ENCODE data around the gene PRDM16. TPM values are rescaled to one million over a fixed set of nuclear protein-coding genes. Genes with fewer than 3 reads are reported as not detected.
A peak's percentile ranks its signal among the peaks of the same experiment; 100 is the strongest.

PRDM16 gene
- total and polyA plus RNA-seq, 2 experiments from 2014 or later, result 41.8 to 55.8 TPM

- peaks cover 54% of the 10 kb centered on the region for H3K4me1 ChIP-seq (ENCODE audit: low read depth)
- DNase-seq (ENCODE audit: low read depth in 1 of 2, low spot score in 1 of 2), result no peak
- no peak overlapping the region for H3K27ac ChIP-seq
- no peaks in the 10 kb centered on the region for H3K27me3 ChIP-seq
- H3K9me3 ChIP-seq (ENCODE audit: low read depth), result no peaks in the 10 kb centered on the region
- TF ChIP-seq CTCF (IDR thresholded peaks at IDR 0.05; ENCODE audit: low read depth, low read length), result no peak
- H3K36me3 ChIP-seq, result no peaks in the 10 kb centered on the region
- no peak overlapping the region for H3K4me3 ChIP-seq
These were observed 218.7 kb downstream of the PRDM16 start for GRCh38 chr1:3287656-3288160.

- Histone ChIP-seq H3K36me3 (no peaks in the 10 kb centered on the region), H3K9me3 (ENCODE audit: low read depth) (no peaks in the 10 kb centered on the region), H3K27me3 (no peaks in the 10 kb centered on the region), H3K27ac (peak overlapping the region; percentile 93), H3K4me1 (ENCODE audit: low read depth) (peaks cover 55% of the 10 kb centered on the region), H3K4me3 (no peak overlapping the region)
- no peak for DNase-seq (ENCODE audit: low read depth in 1 of 2, low spot score in 1 of 2)
- TF ChIP-seq CTCF (IDR thresholded peaks at IDR 0.05; ENCODE audit: low read depth, low read length), result no peak
These were observed 220.5 kb downstream of the PRDM16 start for GRCh38 chr1:3289502-3289901.

GRCh38 chr1:3290438-3290837 is 221.4 kb downstream of the PRDM16 start:
- no peak for TF ChIP-seq CTCF (IDR thresholded peaks at IDR 0.05; ENCODE audit: low read depth, low read length)
- no peaks in the 10 kb centered on the region for H3K36me3 ChIP-seq
- DNase-seq (ENCODE audit: low read depth in 1 of 2, low spot score in 1 of 2), result no peak
- peak overlapping the region; percentile 93 for H3K27ac ChIP-seq
- H3K4me3 ChIP-seq, result no peak overlapping the region
- H3K27me3 ChIP-seq, result no peaks in the 10 kb centered on the region
- peaks cover 57% of the 10 kb centered on the region for H3K4me1 ChIP-seq (ENCODE audit: low read depth)
- H3K9me3 ChIP-seq (ENCODE audit: low read depth), result no peaks in the 10 kb centered on the region

- TF ChIP-seq CTCF (IDR thresholded peaks at IDR 0.05; ENCODE audit: low read depth, low read length), result no peak
- peak overlapping the region; percentile 93 for H3K27ac ChIP-seq
- H3K4me3 ChIP-seq, result no peak overlapping the region
- peaks cover 62% of the 10 kb centered on the region for H3K4me1 ChIP-seq (ENCODE audit: low read depth)
- H3K36me3 ChIP-seq, result no peaks in the 10 kb centered on the region
- H3K27me3 ChIP-seq, result no peaks in the 10 kb centered on the region
- no peaks in the 10 kb centered on the region for H3K9me3 ChIP-seq (ENCODE audit: low read depth)
- no peak for DNase-seq (ENCODE audit: low read depth in 1 of 2, low spot score in 1 of 2)
These were observed 221.9 kb downstream of the PRDM16 start for GRCh38 chr1:3290915-3291314.

DNA sequence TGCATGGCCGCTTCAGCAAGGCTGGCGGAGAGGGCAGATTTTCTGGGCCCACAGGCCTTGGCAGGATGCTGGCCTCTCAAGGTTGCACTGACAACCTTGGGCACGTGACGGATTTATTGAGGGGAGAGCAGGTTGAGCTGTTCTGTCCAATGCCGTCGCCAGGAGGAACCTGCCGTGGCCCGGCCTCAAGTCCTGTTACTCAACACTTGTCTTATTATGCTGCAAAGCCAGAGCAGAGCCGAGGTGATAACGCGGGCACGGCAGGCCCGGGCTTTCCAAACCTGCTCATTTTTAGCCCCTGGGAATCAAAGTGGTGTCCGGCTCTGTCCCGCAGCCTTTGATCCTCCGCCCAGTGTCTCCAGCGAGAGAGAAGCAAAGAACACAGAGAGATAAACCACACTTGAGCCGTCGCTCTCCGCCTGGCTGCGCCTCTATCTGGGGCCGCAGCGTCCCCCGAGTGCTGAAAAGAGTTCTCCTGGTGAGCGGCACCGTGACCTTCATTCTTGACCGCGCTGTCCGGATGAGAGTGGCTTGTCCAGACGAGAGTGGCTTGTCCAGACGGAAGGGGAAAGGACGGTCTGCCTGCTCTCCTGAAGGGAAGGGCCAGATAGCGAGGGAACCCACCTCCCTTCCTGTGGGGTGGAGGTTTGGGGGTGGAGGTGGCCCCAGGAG is 223.2 kb downstream of the PRDM16 start:
- no peaks in the 10 kb centered on the region for H3K9me3 ChIP-seq (ENCODE audit: low read depth)
- H3K4me1 ChIP-seq (ENCODE audit: low read depth), result peaks cover 67% of the 10 kb centered on the region
- no peak for TF ChIP-seq CTCF (IDR thresholded peaks at IDR 0.05; ENCODE audit: low read depth, low read length)
- peak in 1 of 2 donors; percentile 94 for DNase-seq (ENCODE audit: low read depth in 1 of 2, low spot score in 1 of 2)
- H3K27ac ChIP-seq, result peak overlapping the region; percentile 93
- no peaks in the 10 kb centered on the region for H3K36me3 ChIP-seq
- no peaks in the 10 kb centered on the region for H3K27me3 ChIP-seq
- H3K4me3 ChIP-seq, result no peak overlapping the region

All from cardiac muscle cell (in vitro differentiated cells and primary cell).